NK-92 treated with Interleukin-12 subunit alpha and Interleukin-12 subunit beta, amount 100 ng/mL, for 24 hours (cell line): ENCODE measurements around the gene OXLD1.
"Not testable (repeated sequence)": the region's sequence is repeated elsewhere in the genome, so short reads cannot be mapped to it uniquely, and the experiment has no call there.

ENCODE experiments used
- DNase-seq: peaks from one replicate; lab custom pipeline; 2025; lab: John Stamatoyannopoulos, UW

Gene OXLD1

GRCh38 chr17:81650951-81651350 lies 15.5 kb downstream of the OXLD1 start:
- no peak for DNase-seq

- no peak for DNase-seq
Measured at GRCh38 chr17:81648707-81649085, 17.7 kb downstream of the OXLD1 start.

GRCh38 chr17:81648013-81648706 lies 18.2 kb downstream of the OXLD1 start:
- DNase-seq = no peak

- DNase-seq = no peak
Measured at GRCh38 chr17:81647640-81648012, 18.8 kb downstream of the OXLD1 start.

GRCh38 chr17:81646869-81647600 lies 19.4 kb downstream of the OXLD1 start:
- DNase-seq = no peak

- no peak for DNase-seq
Measured at GRCh38 chr17:81644976-81645952, 21.1 kb downstream of the OXLD1 start.

GRCh38 chr17:81644496-81644895 lies 21.9 kb downstream of the OXLD1 start:
- no peak for DNase-seq

- no peak for DNase-seq
Measured at GRCh38 chr17:81641825-81642489, 24.4 kb downstream of the OXLD1 start.

- no peak for DNase-seq
Measured at GRCh38 chr17:81640011-81640410, 26.4 kb downstream of the OXLD1 start.

- no peak for DNase-seq
Measured at GRCh38 chr17:81638683-81639082, 27.7 kb downstream of the OXLD1 start.

GRCh38 chr17:81636505-81637288 lies 29.7 kb downstream of the OXLD1 start, which contains the start of the genes NPLOC4 and TSPAN10:
Gene NPLOC4, minus strand, starts transcription at chr17:81637112. Its CDS starts 182 bp downstream, at chr17:81636930.
Gene TSPAN10, plus strand, starts transcription at chr17:81637196. Its CDS starts 5,217 bp downstream, at chr17:81642413.
- peak; percentile 71 for DNase-seq

GRCh38 chr17:81635973-81636504 lies 30.4 kb downstream of the OXLD1 start:
- DNase-seq = no peak

GRCh38 chr17:81635431-81635830 lies 31.0 kb downstream of the OXLD1 start:
- no peak for DNase-seq

- DNase-seq = no peak
Measured at GRCh38 chr17:81631482-81631881, 34.9 kb downstream of the OXLD1 start.

- no peak for DNase-seq
Measured at GRCh38 chr17:81630274-81630673, 36.1 kb downstream of the OXLD1 start.

- DNase-seq = no peak
Measured at GRCh38 chr17:81621494-81622130, 44.8 kb downstream of the OXLD1 start.

- not testable (repeated sequence) for DNase-seq
Measured at GRCh38 chr17:81618307-81618706, 48.1 kb downstream of the OXLD1 start.

GRCh38 chr17:81616877-81617276 lies 49.5 kb downstream of the OXLD1 start:
- DNase-seq = no peak

- DNase-seq = no peak
Measured at GRCh38 chr17:81615401-81615930, 50.9 kb downstream of the OXLD1 start.
